Putamen (tissue), 1 donor: ENCODE measurements around the gene CRB2.

Experiments
- DNase-seq: peaks from one replicate; pipeline ENCODE4 v3.0.0-alpha.2; 2016; ENCODE audit warnings: low spot score

CRB2 gene

GRCh38 chr9:123364241-123364824 lies 8.3 kb downstream of the CRB2 start:
- DNase-seq = peak; percentile 93

- DNase-seq = no peak
Observed at GRCh38 chr9:123365287-123365880, 9.4 kb downstream of the CRB2 start.

GRCh38 chr9:123365881-123366528 lies 10.0 kb downstream of the CRB2 start:
- DNase-seq = no peak

GRCh38 chr9:123368023-123368422 lies 12.0 kb downstream of the CRB2 start:
- DNase-seq = no peak

- DNase-seq = peak; percentile 87
Observed at GRCh38 chr9:123368536-123369153, 12.6 kb downstream of the CRB2 start.

- no peak for DNase-seq
Observed at GRCh38 chr9:123369296-123369695, 13.3 kb downstream of the CRB2 start.

- no peak for DNase-seq
Observed at GRCh38 chr9:123370108-123370507, 14.1 kb downstream of the CRB2 start.

GRCh38 chr9:123370526-123371227 lies 14.7 kb downstream of the CRB2 start:
- DNase-seq = no peak

DNA sequence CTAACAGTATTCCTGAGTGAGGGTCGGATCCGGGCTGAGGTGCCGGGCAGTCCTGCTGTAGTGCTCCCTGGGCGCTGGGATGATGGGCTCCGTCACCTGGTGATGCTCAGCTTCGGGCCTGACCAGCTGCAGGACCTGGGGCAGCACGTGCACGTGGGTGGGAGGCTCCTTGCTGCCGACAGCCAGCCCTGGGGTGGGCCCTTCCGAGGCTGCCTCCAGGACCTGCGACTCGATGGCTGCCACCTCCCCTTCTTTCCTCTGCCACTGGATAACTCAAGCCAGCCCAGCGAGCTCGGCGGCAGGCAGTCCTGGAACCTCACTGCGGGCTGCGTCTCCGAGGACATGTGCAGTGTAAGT lies 15.2 kb downstream of the CRB2 start:
- DNase-seq = no peak

- no peak for DNase-seq
Observed at GRCh38 chr9:123371805-123372590, 16.0 kb downstream of the CRB2 start.

DNA sequence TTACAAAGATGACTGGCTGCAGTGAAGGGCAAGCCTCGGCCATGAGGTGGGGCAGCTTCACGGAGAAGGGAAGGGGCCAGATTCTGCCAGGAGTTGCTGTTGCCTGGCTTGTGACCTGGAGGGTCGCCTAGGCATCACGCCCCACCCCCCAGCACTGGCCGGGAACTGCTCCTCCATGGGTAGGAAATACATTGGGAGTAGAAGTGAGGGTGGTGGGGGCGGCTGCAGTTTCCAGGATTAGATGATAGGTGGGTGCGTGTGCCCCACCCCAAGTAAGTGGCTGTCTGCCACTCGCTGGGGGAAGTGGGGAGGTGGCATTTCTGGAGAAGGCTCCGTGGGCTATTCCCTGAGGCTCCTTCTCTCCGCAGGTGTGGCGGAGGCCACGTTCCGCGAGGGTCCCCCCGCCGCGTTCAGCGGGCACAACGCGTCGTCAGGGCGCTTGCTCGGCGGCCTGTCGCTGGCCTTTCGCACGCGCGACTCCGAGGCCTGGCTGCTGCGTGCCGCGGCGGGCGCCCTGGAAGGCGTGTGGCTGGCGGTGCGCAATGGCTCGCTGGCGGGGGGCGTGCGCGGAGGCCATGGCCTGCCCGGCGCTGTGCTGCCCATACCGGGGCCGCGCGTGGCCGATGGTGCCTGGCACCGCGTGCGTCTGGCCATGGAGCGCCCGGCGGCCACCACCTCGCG lies 16.9 kb downstream of the CRB2 start:
- DNase-seq = no peak

DNA sequence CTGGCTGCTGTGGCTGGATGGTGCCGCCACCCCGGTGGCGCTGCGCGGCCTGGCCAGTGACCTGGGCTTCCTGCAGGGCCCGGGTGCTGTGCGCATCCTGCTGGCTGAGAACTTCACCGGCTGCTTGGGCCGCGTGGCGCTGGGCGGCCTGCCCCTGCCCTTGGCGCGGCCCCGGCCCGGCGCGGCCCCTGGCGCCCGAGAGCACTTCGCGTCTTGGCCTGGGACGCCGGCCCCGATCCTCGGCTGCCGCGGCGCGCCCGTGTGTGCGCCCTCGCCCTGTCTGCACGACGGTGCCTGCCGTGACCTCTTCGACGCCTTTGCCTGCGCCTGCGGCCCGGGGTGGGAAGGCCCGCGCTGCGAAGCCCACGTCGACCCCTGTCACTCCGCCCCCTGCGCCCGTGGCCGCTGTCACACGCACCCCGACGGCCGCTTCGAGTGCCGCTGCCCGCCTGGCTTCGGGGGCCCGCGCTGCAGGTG lies 17.5 kb downstream of the CRB2 start:
- DNase-seq = no peak

DNA sequence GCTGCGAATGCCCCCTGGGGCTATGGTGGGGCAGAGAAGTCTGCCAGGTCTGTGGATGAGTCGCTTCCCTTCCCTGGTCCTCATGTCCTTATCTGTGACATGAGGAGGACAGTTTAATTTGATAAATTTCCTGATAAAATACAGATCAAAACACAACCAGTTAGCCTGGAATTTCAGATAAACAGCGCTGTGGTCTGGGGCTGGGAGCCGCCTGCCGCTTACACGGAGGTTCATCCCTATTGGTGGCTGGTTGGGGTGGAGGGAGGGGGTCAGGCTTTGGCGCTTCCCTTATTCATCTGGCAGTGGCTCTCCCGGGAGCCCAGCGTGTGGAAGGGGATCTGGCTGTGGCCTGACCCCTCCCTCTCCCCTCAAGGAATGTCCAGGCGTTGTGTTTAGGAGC lies 17.9 kb downstream of the CRB2 start:
- no peak for DNase-seq

GRCh38 chr9:123375469-123376132 lies 19.6 kb downstream of the CRB2 start:
- DNase-seq = no peak

- no peak for DNase-seq
Observed at GRCh38 chr9:123376218-123377071, 20.4 kb downstream of the CRB2 start.

- no peak for DNase-seq
Observed at GRCh38 chr9:123377211-123377971, 21.4 kb downstream of the CRB2 start.

GRCh38 chr9:123378025-123378424 lies 22.0 kb downstream of the CRB2 start:
- no peak for DNase-seq

DNA sequence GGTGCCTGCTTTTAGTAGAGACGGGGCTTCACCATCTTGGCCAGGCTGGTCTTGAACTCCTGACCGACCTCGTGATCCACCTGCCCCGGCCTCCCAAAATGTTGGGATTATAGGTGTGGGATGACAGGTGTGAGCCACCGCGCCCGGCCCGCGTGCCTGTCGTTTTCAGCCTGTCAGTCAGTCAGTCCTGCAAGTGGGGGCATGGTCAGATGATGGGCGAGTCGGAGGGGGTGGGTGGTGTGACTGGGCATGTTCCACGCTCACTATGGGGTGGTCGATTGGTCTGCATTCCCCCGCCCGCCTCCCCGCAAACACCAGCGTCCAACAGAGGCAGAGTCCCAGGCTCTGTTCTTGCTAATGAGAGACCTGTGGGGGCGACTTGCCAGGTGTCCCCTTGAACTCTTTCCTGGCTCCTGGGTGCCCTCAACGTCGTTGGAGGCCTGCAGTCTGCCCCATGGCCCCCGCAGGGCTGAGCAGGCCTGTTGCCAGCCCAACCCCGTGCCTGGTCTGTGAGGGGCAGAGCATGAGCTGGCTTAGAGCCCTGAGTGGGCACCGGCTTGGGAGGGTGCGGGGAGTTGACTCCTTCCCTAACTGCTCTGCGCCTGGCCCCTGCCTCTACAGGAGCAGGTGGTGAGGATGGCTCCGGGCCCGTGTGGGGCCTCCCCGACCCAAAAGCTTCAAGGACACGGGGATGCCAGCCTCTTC lies 23.1 kb downstream of the CRB2 start:
- no peak for DNase-seq
